GM21723 (cell line): ENCODE results near the gene TMEM52.
A peak's percentile ranks its signal among the peaks of the same experiment; 100 is the strongest.

Experiments used
- ATAC-seq: cut with Tn5 transposase; IDR thresholded peaks from one replicate; pipeline ENCODE4 v1.9.1; 2021; ENCODE audit warnings: mild to moderate bottlenecking, moderate library complexity; ENCODE audit not compliant: unreplicated experiment

Gene TMEM52

GRCh38 chr1:1928231-1929101, 9.4 kb upstream of the TMEM52 start:
- ATAC-seq: no peak

GRCh38 chr1:1927751-1928150, 8.7 kb upstream of the TMEM52 start:
- no peak for ATAC-seq

- ATAC-seq: no peak
Observed at GRCh38 chr1:1926886-1927660, 8.0 kb upstream of the TMEM52 start.

GRCh38 chr1:1926346-1926811, 7.3 kb upstream of the TMEM52 start:
- no peak for ATAC-seq

- no peak for ATAC-seq
Observed at GRCh38 chr1:1925437-1926345, 6.6 kb upstream of the TMEM52 start.

GRCh38 chr1:1924849-1925248, 5.8 kb upstream of the TMEM52 start:
- ATAC-seq: no peak

GRCh38 chr1:1924386-1924785, 5.3 kb upstream of the TMEM52 start:
- ATAC-seq: no peak

- ATAC-seq: no peak
Observed at GRCh38 chr1:1922956-1923833, 4.1 kb upstream of the TMEM52 start.

- no peak for ATAC-seq
Observed at GRCh38 chr1:1922702-1922955, 3.5 kb upstream of the TMEM52 start.

GRCh38 chr1:1921901-1922701, 3.0 kb upstream of the TMEM52 start:
- ATAC-seq: no peak

GRCh38 chr1:1921459-1921862, 2.4 kb upstream of the TMEM52 start:
- ATAC-seq: no peak

GRCh38 chr1:1920608-1921458, 1.8 kb upstream of the TMEM52 start:
- no peak for ATAC-seq

- no peak for ATAC-seq
Observed at GRCh38 chr1:1920057-1920607, 1.1 kb upstream of the TMEM52 start.

GRCh38 chr1:1919304-1920056, 401 bp upstream of the TMEM52 start:
- peak; percentile 75 for ATAC-seq

- no peak for ATAC-seq
Observed at GRCh38 chr1:1917995-1918900, 831 bp downstream of the TMEM52 start.

- ATAC-seq: no peak
Observed at GRCh38 chr1:1917304-1917976, 1.6 kb downstream of the TMEM52 start.
